Measurements from ENCODE around the gene LRFN5. TPM values are rescaled to one million over a fixed set of nuclear protein-coding genes. Genes with fewer than 3 reads are reported as not detected.

The LRFN5 gene
- total RNA-seq, 1 experiment from 2014 or later, result 9.8 TPM

GRCh38 chr14:41623736-41624135, 17.1 kb downstream of the LRFN5 start:
- no peaks in the 10 kb centered on the region for H3K27me3 ChIP-seq (ENCODE audit: control insufficient read depth, insufficient read depth, low read length)
- in situ Hi-C loops (cut with HindIII; ENCODE audit: low pct_unique_long_range_greater_than_20kb, low sequenced_read_pairs), result no loop called here
- H3K4me3 ChIP-seq (ENCODE audit: low read depth in 2 of 2, low read length in 2 of 2), result no peak overlapping the region
- ChIA-PET POLR2A (no interaction called here), CTCF (no interaction called here)
- no peak for TF ChIP-seq CTCF (IDR thresholded peaks at IDR 0.05)
- no peak for TF ChIP-seq TCF7L2 (IDR thresholded peaks at IDR 0.05; ENCODE audit: low read depth, low read length)
- no peak for TF ChIP-seq SIN3A (IDR thresholded peaks at IDR 0.05; ENCODE audit: borderline replicate concordance, insufficient read depth, low read depth, low read length)
- TF ChIP-seq REST (IDR thresholded peaks at IDR 0.05; ENCODE audit: insufficient read depth in 1 of 2, low read depth in 2 of 2, low read length in 1 of 2), result no peak
- no peak for TF ChIP-seq POLR2AphosphoS5 (IDR thresholded peaks at IDR 0.05; ENCODE audit: low read depth, low read length)
- no TSS peak for BruUV-seq (replicated peaks)
- no peaks in the 10 kb centered on the region for H3K9me3 ChIP-seq (ENCODE audit: control insufficient read depth, insufficient read depth, low read depth, low read length)
- intact Hi-C loops (cut with micrococcal nuclease; ENCODE audit: unreplicated experiment), result no loop called here
- H3K4me1 ChIP-seq (ENCODE audit: control insufficient read depth, insufficient read depth, low read length), result no peaks in the 10 kb centered on the region
- ATAC-seq (no peak), DNase-seq (ENCODE audit: low read depth, low spot score) (no peak)
- no peaks in the 10 kb centered on the region for H3K36me3 ChIP-seq (ENCODE audit: control insufficient read depth, insufficient read depth, low read length)
- H3K27ac ChIP-seq (ENCODE audit: low read length), result no peak overlapping the region

- no peaks in the 10 kb centered on the region for H3K9me3 ChIP-seq (ENCODE audit: control insufficient read depth, insufficient read depth, low read depth, low read length)
- H3K4me3 ChIP-seq (ENCODE audit: low read depth in 2 of 2, low read length in 2 of 2), result no peak overlapping the region
- H3K27me3 ChIP-seq (ENCODE audit: control insufficient read depth, insufficient read depth, low read length), result no peaks in the 10 kb centered on the region
- H3K27ac ChIP-seq (ENCODE audit: low read length), result no peak overlapping the region
- ChIA-PET POLR2A (no interaction called here), CTCF (no interaction called here)
- DNase-seq (ENCODE audit: low read depth, low spot score) (no peak), ATAC-seq (no peak)
- H3K4me1 ChIP-seq (ENCODE audit: control insufficient read depth, insufficient read depth, low read length), result 0 out of 2 replicates have a peak, but pooled peaks cover 2% of the 10 kb centered on the region
- TF ChIP-seq REST (IDR thresholded peaks at IDR 0.05; ENCODE audit: insufficient read depth in 1 of 2, low read depth in 2 of 2, low read length in 1 of 2) (no peak), TCF7L2 (IDR thresholded peaks at IDR 0.05; ENCODE audit: low read depth, low read length) (no peak), SIN3A (IDR thresholded peaks at IDR 0.05; ENCODE audit: borderline replicate concordance, insufficient read depth, low read depth, low read length) (no peak), POLR2AphosphoS5 (IDR thresholded peaks at IDR 0.05; ENCODE audit: low read depth, low read length) (no peak), CTCF (IDR thresholded peaks at IDR 0.05) (no peak)
- no TSS peak for BruUV-seq (replicated peaks)
- in situ Hi-C loops (cut with HindIII; ENCODE audit: low pct_unique_long_range_greater_than_20kb, low sequenced_read_pairs), result no loop called here
- intact Hi-C loops (cut with micrococcal nuclease; ENCODE audit: unreplicated experiment), result no loop called here
- H3K36me3 ChIP-seq (ENCODE audit: control insufficient read depth, insufficient read depth, low read length), result no peaks in the 10 kb centered on the region; the same call in 1 of the 2 replicates
Measured at GRCh38 chr14:41629876-41630275, 23.2 kb downstream of the LRFN5 start.

Data from Panc1 (cell line).